ENCODE measurements around the gene GULP1. TPM values are rescaled to one million over a fixed set of nuclear protein-coding genes. Genes with fewer than 3 reads are reported as not detected.

GULP1 gene
- total RNA-seq, 4 donors from 2014 or later = 13.4 to 20.0 (median 17.3) TPM

DNA sequence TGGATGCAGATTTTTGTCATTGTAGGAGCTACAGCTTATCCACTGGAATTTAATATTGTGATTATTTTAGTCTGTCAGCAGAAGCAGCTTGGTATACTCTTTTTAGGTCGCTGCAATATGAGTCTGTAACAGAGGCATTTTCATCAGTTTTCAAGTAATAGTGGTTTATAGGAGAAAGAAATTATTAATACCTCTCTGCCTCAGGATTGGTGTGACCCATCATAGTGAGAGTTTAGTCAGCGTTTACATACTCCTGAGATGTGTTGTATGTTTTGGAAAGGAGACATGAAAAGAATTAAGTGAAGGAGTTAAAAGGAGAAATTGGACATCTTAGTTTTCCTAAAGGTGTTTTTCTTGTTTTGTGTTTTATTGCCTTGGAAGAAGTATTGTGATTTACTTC is 189.8 kb downstream of the GULP1 start:
- intact Hi-C loops (cut with DNase I; ENCODE audit: low total_unique reads) = no loop called here
- WGBS, 2 donors = 88 to 96% methylated on average over 2 of the region's 2 CpGs
- TF ChIP-seq POLR2A (IDR thresholded peaks at IDR 0.05) = no peak
- TF ChIP-seq, protein P1, sequence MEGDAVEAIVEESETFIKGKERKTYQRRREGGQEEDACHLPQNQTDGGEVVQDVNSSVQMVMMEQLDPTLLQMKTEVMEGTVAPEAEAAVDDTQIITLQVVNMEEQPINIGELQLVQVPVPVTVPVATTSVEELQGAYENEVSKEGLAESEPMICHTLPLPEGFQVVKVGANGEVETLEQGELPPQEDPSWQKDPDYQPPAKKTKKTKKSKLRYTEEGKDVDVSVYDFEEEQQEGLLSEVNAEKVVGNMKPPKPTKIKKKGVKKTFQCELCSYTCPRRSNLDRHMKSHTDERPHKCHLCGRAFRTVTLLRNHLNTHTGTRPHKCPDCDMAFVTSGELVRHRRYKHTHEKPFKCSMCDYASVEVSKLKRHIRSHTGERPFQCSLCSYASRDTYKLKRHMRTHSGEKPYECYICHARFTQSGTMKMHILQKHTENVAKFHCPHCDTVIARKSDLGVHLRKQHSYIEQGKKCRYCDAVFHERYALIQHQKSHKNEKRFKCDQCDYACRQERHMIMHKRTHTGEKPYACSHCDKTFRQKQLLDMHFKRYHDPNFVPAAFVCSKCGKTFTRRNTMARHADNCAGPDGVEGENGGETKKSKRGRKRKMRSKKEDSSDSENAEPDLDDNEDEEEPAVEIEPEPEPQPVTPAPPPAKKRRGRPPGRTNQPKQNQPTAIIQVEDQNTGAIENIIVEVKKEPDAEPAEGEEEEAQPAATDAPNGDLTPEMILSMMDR (IDR thresholded peaks at IDR 0.05) = no peak
- DNase-seq (ENCODE audit: low spot score in 2 of 2) = no peak
- no peak overlapping the region for H3K4me3 ChIP-seq (ENCODE audit: low read depth, poor library complexity, severe bottlenecking)

DNA sequence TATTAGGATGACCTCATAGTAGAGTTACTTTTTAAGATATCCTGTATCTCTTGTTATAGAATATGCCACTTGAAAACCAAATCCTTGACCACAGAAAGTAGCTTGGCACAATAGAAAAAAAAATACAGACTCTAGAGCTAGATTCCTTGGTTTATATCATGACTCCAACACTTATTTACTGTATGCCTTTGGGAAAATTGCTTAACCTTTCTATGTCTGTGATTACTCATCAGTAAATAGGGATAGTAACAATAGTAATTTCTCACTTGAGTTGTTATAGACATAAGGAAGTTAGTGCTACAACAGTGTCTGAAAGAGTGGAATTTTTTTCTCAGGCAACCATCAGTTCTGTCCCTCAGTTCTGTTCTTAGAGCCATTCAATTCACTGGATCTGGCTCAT is 193.8 kb downstream of the GULP1 start:
- DNase-seq (ENCODE audit: low spot score in 2 of 2) = no peak
- TF ChIP-seq POLR2A (IDR thresholded peaks at IDR 0.05) = no peak
- TF ChIP-seq, protein P1 (IDR thresholded peaks at IDR 0.05) = no peak
- intact Hi-C loops (cut with DNase I; ENCODE audit: low total_unique reads) = no loop called here
- no peak overlapping the region for H3K4me3 ChIP-seq (ENCODE audit: low read depth, poor library complexity, severe bottlenecking)

DNA sequence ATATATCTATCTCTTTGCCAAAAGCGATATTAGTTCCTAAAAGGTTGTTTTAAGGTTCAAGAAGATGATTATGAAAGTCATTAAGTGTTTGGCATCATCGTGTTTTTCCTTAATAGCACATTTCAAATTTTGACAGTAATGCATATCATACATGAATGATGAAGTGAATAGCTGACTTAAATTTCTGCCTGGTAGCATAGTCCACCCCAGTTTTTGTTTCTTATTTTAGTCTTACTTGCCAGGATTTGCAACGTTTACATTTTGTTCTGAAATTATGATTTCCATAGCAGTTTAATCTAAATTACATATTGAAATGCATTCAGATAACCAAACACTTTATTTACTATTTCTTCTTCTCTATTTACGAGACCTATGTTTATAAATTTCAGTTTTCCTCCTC is 201.1 kb downstream of the GULP1 start:
- intact Hi-C loops (cut with DNase I; ENCODE audit: low total_unique reads) = no loop called here
- TF ChIP-seq, protein P1 (IDR thresholded peaks at IDR 0.05) = no peak
- TF ChIP-seq POLR2A (IDR thresholded peaks at IDR 0.05) = no peak
- 80 to 88% methylated on average over 4 of the region's 4 CpGs for WGBS, 2 donors
- no peak for DNase-seq (ENCODE audit: low spot score in 2 of 2)
- no peak overlapping the region for H3K4me3 ChIP-seq (ENCODE audit: low read depth, poor library complexity, severe bottlenecking)

DNA sequence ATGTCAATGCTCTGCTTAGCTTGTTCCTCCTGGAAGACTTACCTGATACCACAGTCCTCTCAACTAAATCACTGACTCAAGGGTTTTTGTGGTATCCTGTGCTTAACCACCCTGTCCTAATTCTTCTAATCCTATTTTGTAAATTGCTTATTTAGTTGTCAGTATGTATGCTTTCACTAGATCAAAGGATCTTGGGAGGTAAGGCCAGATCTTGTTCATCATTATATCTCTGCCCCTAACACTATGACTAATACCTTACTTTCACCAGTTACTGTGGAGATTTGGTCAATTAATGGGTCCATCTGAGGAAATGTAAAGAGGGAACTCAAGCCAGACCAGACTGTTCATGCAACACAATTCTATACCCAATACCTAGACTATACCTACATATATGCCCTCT is 203.2 kb downstream of the GULP1 start:
- no peak for TF ChIP-seq POLR2A (IDR thresholded peaks at IDR 0.05)
- TF ChIP-seq, protein P1 (IDR thresholded peaks at IDR 0.05) = no peak
- H3K4me3 ChIP-seq (ENCODE audit: low read depth, poor library complexity, severe bottlenecking) = no peak overlapping the region
- intact Hi-C loops (cut with DNase I; ENCODE audit: low total_unique reads) = no loop called here
- DNase-seq (ENCODE audit: low spot score in 2 of 2) = no peak

DNA sequence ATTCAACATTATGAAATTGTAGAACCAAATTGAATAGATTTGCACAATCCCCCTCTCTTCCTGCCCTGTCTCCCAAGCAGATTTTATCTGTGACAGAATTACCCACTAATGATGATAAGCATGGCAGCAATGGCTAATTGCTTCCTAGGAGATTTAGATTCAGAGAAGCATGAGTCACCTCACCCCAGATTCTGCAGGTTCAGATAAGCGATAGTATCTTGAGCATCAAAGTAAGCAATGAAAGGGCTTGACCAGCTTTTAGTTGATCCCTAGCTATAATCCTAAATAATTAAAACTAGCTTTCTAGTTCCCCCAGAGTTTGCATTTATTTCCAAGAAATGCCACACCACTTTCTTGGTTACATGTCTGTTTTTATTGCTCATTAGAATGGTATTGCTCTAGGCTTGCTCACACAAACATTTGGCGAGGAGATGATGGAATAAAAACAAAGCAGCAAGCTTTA is 204.3 kb downstream of the GULP1 start:
- intact Hi-C loops (cut with DNase I; ENCODE audit: low total_unique reads) = no loop called here
- H3K4me3 ChIP-seq (ENCODE audit: low read depth, poor library complexity, severe bottlenecking) = no peak overlapping the region
- no peak for DNase-seq (ENCODE audit: low spot score in 2 of 2)
- 55 to 71% methylated on average over 2 of the region's 2 CpGs for WGBS, 2 donors
- no peak for TF ChIP-seq POLR2A (IDR thresholded peaks at IDR 0.05)

DNA sequence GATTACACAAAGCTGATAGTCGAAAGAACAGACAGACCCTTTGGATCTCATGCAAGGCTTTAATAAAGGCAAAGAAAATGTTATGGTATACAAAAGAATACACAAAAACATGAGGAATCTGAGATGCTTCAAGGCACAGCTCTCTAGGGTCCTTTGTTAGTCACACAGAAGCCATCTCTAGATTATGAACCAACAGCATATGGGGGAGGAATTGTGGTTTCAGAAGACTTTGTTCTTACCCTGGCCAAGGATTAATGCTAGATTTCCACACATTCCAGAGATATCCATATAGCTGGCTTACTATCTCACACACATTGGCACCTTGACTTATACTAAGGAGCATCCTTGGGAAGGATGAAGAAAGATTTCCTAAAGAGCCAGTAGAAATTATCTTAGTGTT is 206.1 kb downstream of the GULP1 start:
- WGBS, 2 donors = 95 to 97% methylated on average over 1 of the region's 1 CpG
- TF ChIP-seq, protein P1 (IDR thresholded peaks at IDR 0.05) = no peak
- no peak for TF ChIP-seq POLR2A (IDR thresholded peaks at IDR 0.05)
- intact Hi-C loops (cut with DNase I; ENCODE audit: low total_unique reads) = no loop called here
- H3K4me3 ChIP-seq (ENCODE audit: low read depth, poor library complexity, severe bottlenecking) = no peak overlapping the region
- no peak for DNase-seq (ENCODE audit: low spot score in 2 of 2)
